C1 segment of cervical spinal cord (tissue), 14 donors: ENCODE measurements around the gene NUTM1.
"Not testable (repeated sequence)": the region's sequence is repeated elsewhere in the genome, so short reads cannot be mapped to it uniquely, and the experiment has no call there.

Experiments
- DNase-seq, 14 donors: peaks; one replicate each; lab custom pipeline; 2025; lab: John Stamatoyannopoulos, UW

The NUTM1 gene

DNA sequence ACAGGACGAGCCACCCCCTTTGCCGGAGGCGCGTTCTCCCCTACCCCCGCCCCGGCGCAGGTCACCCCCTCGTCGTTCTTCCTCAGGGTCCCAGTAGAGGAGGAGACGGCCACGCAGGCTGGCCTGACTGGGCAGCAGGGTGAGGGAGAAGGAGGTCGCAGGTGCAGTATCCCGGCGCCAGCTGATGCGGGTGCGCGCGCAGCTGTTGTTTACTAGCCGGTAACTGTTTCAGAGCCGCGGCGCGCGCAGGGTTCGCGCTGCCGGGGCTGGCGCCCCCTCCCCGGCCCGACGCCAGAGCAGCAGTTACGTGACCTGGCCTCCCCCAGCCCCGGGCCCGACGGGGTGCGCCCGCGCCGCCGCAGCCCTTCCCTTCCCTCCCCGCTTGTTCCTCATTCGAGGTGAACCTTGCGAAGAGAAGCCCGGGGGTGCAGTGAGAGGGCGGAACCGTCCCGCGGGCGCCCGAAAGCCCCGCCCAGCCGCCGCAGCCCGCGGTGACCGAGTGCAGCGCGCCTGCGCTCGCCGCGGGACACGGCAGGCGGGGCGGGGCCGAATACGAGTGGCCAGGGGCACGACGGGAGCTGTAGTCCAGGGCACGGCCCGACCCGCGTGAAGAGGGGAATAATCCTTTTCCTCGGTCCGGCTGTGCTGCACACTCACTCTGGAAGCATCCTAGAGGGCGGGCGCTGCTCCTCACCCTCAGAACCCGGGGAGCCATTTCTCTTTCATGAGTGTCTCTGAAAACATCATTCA lies 5.4 kb upstream of the NUTM1 start, which contains the start of gene SLC12A6:
SLC12A6 (minus strand) TSS at position 225 of the 750 bp plus-strand sequence. CDS start 1,101 bp downstream, outside the sequence.
- DNase-seq: peak in 13 of 14 donors; percentile 62 to 97 (median 87)

DNA sequence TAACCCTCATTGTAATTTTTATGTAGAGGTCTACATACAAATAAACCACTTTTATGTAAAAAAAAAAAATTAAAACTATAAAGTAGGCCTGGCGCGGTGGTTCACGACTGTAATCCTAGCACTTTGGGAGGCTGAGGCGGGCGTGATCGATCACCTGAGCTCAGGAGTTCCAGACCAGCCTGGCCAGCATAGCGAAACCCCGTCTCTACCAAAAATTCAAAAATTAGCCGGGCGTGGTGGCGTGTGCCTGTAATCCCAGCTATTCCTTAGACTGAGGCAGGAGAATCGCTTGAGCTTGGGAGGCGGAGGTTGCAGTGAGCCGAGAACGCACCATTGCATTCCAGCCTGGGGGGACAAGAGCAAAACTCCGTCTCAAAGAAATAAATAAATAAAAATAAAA lies 4.8 kb upstream of the NUTM1 start:
- DNase-seq: no peak

DNA sequence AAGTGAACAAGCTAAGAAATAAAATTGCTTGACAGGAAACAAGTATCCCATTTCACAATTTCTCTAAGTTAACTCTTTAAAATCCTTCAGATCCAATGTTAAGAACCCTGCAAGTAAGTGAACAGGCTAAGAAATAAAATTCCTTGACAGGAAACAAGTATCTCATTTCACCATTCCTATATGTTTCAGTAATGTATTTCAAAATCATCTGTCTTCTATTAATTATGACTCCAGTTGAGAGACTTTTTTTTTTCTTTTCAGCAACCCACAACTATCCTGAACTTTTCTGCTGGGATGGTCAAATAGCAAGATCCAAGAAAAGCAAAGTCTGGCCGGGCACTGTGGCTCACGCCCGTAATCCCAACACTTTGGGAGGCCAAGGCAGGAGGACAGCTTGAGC lies 3.2 kb upstream of the NUTM1 start:
- no peak for DNase-seq

DNA sequence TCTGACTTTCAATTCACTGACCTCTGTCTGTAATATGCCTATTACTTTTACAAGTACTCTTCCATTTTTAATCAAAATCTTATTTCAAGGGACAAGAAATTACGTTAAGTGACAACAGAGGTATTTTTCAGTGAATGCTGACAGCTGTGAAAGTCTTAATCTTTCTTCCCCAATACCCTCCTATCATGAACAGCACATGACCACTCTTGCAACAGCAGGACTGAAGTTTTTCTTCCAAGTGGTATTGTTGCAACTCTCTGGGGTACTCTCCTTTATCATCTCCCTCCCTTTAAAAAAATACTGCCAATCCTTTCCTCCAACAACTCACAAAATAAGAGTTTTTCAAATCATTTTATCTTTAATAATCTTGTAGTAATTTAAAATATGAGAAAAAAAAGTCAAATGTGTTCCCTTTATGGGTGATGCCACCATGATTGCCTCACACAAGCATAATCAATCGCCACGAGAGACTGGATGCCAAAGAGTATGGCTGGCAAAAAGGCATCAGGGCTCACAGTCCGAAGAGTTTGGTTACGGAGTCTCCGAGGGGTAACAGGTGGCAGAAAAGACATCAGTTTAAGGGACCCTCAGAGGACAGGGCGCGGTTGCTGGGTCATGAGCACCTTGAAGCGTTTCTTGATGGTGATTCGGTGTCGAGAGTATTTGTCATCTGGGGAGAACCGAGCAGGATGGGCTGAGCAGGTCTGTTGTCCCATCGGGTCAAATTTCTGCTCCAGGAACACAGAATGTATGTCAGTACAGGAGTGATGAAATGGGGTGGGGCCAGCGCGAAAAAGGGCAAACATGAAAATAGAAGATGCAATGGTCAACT lies 1.5 kb upstream of the NUTM1 start:
- no peak for DNase-seq

DNA sequence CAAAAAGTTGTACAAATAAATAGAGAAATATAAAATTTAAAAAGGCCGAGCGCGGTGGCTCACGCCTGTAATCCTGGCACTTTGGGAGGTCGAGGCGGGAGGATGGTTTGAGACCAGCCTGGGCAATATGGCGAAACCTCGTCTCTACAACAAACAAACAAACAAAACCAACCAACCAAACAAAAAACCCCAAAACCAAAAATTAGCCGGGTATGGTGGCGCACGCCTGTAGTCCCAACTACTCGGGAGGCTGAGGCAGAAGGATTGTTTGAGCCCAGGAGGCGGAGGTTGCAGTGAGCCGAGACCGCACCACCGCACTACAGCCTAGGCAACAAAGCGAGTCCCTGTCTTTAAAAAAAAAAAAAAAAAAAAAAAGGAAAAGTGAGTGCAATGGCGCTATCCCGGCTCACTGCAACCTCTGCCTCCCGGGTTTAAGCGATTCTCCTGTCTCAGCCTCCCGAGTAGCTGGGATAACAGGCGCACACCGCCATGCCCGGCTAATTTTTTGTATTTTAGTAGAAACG lies 840 bp upstream of the NUTM1 start:
- not testable (repeated sequence) for DNase-seq

DNA sequence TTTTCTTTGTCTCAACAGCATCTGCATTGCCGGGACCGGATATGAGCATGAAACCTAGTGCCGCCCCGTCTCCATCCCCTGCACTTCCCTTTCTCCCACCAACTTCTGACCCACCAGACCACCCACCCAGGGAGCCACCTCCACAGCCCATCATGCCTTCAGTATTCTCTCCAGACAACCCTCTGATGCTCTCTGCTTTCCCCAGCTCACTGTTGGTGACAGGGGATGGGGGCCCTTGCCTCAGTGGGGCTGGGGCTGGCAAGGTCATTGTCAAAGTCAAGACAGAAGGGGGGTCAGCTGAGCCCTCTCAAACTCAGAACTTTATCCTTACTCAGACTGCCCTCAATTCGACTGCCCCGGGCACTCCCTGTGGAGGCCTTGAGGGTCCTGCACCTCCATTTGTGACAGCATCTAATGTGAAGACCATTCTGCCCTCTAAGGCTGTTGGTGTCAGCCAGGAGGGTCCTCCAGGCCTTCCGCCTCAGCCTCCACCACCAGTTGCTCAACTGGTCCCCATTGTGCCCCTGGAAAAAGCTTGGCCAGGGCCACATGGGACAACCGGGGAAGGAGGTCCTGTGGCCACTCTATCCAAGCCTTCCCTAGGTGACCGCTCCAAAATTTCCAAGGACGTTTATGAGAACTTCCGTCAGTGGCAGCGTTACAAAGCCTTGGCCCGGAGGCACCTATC lies 5.0 kb downstream of the NUTM1 start:
- DNase-seq: no peak

DNA sequence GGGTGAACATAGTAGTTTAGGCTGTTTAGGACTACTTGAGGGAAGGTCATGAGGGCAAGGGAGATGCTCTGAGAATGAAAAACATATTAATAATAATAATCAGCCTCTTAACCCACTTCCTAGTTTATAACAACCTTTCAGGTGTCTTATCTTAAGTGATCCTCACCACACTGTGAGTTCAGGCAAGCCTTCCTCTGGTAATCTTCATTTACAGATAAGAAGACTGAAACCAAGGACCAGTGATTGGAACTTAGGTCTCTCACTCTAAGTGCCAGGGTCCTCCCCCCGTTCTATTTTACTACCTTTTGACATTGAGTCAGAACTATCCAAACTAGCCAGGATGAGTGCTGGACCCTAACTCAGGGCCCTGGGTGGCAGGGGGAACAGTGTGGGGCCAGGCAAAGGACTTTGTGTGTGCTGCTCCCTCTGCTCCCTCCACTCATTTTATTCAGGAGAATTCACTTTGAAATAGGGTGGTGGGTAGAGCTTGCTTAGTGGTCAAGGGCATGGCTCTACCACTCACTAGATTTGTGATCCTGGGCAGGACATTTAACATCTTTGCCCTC lies 5.7 kb downstream of the NUTM1 start:
- DNase-seq: no peak

DNA sequence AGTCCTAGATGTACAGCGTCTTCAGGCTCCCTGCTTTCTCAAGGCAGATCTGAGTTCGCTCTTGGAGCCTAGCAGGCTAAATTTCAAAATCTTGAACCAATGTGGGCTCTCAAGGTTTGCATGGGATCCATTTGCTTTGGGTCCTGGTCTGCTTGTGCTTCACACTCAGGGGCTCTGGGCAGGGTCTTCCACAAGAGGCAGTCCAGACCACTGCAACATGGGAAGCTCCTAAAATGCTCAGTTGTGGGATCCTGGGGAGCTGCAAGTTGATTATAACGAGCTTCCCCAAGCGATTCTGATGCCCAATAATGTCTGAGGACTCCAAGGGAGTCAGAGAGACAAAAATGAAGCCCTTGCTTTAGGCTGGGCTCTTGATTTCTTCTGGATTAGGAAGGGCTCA lies 6.7 kb downstream of the NUTM1 start:
- DNase-seq: no peak

DNA sequence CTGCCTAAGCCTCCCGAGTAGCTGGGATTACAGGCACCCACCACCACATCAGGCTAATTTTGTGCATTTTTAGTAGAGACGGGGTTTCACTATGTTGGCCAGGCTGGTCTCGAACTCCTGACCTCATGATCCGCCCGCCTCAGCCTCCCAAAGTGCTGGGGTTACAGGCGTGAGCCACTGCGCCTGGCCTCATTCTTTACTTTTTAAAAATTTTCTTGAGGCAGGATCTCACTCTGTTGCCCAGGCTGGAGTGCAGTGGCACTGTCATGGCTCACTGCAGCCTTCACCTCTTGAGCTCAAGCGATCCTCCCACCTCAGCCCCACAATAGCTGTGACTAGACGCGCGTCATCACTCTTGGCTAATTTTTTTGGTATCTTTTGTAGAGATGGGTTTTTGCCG lies 9.9 kb downstream of the NUTM1 start:
- DNase-seq: not testable (repeated sequence)

DNA sequence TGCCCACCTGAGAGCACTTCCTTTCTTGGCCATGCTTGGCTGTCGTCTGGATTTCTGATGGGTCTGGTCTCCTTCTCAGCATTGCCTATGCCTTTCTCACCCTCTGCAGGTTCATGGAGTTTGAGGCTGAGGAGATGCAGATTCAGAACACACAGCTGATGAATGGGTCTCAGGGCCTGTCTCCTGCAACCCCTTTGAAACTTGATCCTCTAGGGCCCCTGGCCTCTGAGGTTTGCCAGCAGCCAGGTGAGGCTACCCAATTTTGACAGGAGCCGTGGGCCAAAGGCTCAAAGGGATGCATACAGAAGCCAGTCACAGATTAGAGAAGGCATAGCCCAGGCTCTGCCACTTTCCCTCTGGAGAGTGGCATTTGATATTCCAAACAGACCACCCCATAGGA lies 10.5 kb downstream of the NUTM1 start:
- no peak for DNase-seq

DNA sequence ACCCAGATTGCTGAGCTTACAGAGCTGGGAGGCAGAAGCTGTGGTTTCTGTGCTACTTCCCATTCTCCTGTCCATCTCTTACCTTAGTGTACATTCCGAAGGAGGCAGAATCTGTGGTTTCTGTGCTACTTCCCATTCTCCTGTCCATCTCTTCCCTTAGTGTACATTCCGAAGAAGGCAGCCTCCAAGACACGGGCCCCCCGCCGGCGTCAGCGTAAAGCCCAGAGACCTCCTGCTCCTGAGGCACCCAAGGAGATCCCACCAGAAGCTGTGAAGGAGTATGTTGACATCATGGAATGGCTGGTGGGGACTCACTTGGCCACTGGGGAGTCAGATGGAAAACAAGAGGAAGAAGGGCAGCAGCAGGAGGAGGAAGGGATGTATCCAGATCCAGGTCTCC lies 11.2 kb downstream of the NUTM1 start:
- no peak for DNase-seq

DNA sequence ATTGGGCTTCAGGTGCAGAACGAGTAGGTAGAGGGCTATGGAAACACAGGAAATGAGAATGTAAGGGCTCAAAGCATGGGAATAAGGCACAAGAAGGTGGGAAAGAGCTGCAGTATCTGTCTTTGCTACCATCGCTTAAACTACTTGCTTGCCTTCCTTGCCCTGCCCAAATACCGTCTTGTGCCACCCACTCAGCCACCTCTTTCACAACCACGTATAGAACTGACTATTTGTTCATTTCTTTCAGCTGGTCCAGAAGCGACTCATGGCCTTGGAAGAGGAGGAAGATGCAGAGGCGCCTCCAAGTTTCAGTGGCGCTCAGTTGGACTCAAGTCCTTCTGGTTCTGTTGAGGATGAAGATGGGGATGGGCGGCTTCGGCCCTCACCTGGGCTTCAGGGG lies 12.1 kb downstream of the NUTM1 start:
- no peak for DNase-seq

DNA sequence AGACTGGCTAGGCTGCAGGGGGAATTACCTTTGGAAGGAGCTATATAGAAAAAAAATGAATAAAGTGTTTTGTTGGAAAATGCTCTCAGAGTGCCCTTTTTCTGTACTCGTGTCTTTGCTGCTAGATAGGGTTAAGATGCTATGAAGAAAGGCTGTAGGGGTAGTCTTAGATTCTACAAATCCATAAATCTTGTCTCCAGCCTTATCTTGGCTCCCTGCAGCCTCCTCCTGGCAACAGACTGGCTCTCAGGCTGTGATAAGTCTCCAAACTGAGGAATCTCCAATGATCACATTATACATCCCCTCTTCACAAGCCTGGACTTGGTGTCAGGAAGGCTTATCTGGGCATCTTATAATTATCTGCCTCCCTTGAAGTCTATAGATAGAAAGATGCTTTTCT lies 14.5 kb downstream of the NUTM1 start:
- no peak for DNase-seq

DNA sequence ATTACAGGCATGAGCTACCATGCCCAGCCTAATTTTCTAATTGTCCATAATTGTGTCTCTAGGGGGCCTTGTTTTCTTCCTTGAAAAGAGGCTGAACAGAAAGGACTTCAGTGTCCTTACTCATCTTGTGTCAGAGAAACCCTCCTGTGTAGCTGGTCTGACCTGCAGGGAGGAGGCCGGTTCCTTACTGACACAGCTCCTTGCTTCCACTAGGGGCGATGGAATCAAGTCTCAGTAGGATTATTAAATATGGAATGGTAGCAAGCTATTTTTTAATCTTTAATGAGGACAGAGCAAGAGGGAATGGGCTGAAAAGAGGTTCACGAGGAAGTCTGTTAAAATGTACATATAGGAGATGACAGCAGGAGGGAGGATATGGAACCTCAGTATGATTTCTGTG lies 15.3 kb downstream of the NUTM1 start:
- no peak for DNase-seq

DNA sequence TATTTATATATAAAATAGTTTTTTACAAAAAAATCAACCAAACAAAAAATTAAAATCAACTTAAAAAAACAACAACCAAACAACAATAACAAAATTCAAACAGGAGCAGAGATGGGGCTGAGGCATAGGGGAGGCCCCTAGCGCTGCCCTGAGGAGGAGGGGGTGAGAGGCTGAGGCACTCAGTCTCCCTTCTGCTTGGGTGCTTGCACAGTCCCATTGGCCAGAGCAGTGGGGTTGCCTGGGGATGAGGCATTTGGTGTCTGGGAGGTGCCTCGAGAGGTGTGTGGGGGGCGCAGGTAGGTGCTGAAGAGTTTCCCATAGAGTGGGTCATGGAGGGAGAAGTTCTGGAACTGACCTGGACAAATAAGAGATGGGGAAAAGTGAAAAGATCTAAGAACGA lies 15.8 kb downstream of the NUTM1 start:
- DNase-seq: no peak

DNA sequence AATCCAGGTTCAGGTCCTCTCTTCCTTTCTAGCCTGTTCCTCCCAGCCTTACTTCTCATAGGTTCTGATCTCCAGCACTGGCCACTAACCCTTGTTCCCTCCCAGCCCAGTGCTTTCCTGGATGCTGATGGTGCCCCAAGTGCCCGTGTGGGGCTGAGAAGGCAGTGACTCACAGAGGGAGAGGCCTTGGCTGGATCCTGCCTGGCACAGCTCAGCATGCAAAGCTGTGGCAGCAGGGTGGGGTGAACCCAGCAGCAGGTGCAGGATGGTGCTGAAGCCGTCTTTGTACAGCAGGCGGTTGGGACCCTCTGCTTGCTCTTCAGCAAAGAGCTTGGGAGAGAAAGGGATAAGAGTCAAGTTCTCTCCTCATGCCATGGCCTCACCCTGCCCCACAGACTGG lies 16.3 kb downstream of the NUTM1 start:
- no peak for DNase-seq

DNA sequence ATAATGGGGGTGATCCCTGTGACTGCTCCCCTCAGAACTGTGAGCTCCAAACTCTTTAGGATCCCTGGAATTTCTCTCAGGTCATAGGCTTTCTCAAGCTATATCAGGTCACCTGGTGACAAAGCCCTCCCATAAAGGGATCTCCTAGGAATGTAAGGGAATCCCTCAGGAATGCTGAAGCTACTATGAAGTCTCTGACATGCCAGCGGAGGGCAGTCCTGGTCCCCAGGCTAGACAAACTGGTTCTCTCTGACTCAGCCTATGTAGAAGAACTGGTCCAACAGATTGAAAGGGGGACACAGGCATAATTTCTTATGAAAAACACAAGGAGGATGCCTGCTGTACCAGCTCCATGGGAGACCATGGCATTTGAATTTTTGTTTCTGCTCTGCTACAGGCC lies 17.2 kb downstream of the NUTM1 start:
- no peak for DNase-seq

DNA sequence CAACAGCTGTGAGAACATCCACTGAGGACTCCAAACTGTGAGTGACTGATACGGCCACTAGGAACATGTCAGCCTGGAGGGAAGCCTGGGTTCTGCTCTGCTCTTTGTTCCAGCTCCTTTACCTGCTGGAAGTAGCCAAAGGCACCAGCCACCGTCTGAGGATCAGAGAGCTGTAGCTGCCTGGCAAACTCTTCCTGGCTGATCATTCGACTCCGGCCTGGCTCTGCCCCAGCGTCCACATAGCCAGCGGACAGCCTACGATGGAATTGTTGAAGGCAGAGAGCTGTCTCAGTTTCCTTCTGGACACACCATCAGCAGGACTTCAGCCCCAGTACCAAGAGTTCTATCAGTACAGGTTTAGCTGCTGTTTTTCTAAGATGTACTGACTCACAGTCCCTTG lies 18.2 kb downstream of the NUTM1 start:
- no peak for DNase-seq

DNA sequence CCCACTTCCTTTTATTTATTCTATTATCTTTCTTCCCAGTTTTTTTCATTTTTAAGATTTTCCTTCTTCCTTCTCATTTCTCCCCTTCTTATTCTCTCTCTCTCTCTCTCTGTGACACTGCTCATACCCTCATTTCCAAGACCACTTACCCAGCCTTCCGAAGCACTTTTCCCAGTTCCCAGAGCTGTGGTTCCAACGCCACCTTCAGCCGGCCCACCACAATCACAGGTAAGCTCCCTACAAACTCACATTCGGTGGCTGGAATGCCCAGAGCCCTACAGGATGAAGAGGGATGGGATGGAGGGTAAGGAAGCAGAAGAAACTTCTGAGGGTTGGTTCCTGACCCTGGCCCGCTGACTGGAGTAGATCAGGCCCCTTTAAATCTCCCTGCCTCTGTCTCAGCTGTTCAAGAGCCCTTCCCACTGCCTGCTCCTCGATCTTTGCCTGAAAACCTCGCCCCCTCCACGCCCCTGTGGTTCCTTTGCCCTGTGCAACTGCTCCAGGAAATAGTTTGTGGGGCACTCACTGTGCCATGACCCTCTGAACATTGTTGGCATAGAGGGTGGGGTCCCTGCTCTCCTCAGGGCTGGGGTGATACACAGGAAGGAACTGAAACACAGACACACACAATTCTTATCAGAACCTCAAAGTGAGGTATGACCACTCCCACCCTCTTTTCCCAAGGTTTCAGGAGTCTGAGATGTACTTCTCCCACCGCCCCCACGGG lies 19.1 kb downstream of the NUTM1 start:
- no peak for DNase-seq

DNA sequence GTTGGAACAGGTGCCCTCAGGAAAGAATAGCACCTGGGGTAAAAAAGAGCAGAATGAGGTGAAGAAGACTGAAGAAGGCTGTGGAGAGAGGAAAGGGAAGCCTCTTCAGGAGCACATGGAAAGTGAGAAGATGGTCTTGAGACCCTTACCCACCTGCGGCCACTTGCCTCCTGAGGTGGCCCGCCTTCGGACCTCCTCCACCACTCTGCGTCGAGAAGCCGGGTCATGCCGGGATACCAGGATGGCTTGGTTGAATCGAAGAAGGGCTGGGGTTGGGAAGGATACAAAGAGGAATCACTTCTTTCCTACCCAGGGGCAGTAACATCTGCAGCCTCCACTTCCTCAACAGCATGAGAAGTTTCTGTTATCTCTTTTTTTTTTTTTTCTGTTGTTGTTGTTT lies 20.9 kb downstream of the NUTM1 start:
- DNase-seq: no peak
